Measurements from ENCODE around the gene PJVK.

GRCh38 chr2:178498137-178498536 lies 47.0 kb downstream of the PJVK start:
- TF ChIP-seq CTCF (conservative IDR thresholded peaks at IDR 0.05) (no peak), ZFX (IDR thresholded peaks at IDR 0.05) (no peak)
